Measurements from ENCODE around the gene PDP2. TPM values are rescaled to one million over a fixed set of nuclear protein-coding genes. Genes with fewer than 3 reads are reported as not detected.

Gene PDP2
- total RNA-seq, 3 donors from 2014 or later (not counting 1 experiment from before 2014, with no cell fraction given) = 10.2 to 16.5 (median 11.0) TPM

- ATAC-seq (no peak), DNase-seq (no peak)
- H3K27ac ChIP-seq (ENCODE audit: low read length) = no peak overlapping the region
- TF ChIP-seq CTCF (IDR thresholded peaks at IDR 0.05) = no peak
- H3K27me3 Mint-ChIP-seq (ENCODE audit: low read depth in 2 of 2) = no peaks in the 10 kb centered on the region
- H3K9me3 ChIP-seq (ENCODE audit: control insufficient read depth, insufficient read depth, low read length) = no peaks in the 10 kb centered on the region
- H3K36me3 ChIP-seq (ENCODE audit: control insufficient read depth, insufficient read depth, low read length) = no peaks in the 10 kb centered on the region
- no peaks in the 10 kb centered on the region for H3K27me3 ChIP-seq (ENCODE audit: control insufficient read depth, insufficient read depth, low read length)
- no peaks in the 10 kb centered on the region for H3K9me3 Mint-ChIP-seq
- peaks cover 0 to 5% of the 10 kb centered on the region in 2 donors for H3K4me1 Mint-ChIP-seq
- no peak overlapping the region for H3K4me3 ChIP-seq (ENCODE audit: low read length)
- no peaks in the 10 kb centered on the region for H3K36me3 Mint-ChIP-seq
- H3K4me3 Mint-ChIP-seq = no peak overlapping the region
- H3K27ac Mint-ChIP-seq = no peak overlapping the region
- 92% methylated on average over 13 of the region's 13 CpGs for WGBS (ENCODE audit: insufficient coverage)
- no peaks in the 10 kb centered on the region for H3K4me1 ChIP-seq (ENCODE audit: control insufficient read depth, insufficient read depth, low read length)
- intact Hi-C loops (cut with micrococcal nuclease) = no loop called here
Measured at GRCh38 chr16:66851166-66851964, 28.9 kb upstream of the PDP2 start.

- Histone ChIP-seq H3K4me3 (ENCODE audit: low read length) (no peak overlapping the region), H3K9me3 (ENCODE audit: control insufficient read depth, insufficient read depth, low read length) (no peaks in the 10 kb centered on the region), H3K27ac (ENCODE audit: low read length) (no peak overlapping the region), H3K4me1 (ENCODE audit: control insufficient read depth, insufficient read depth, low read length) (no peaks in the 10 kb centered on the region), H3K27me3 (ENCODE audit: control insufficient read depth, insufficient read depth, low read length) (no peaks in the 10 kb centered on the region), H3K36me3 (ENCODE audit: control insufficient read depth, insufficient read depth, low read length) (no peaks in the 10 kb centered on the region)
- no peak for TF ChIP-seq CTCF (IDR thresholded peaks at IDR 0.05)
- Mint-ChIP-seq H3K4me1 (peaks cover 0 to 3% of the 10 kb centered on the region in 2 donors), H3K9me3 (no peaks in the 10 kb centered on the region), H3K27me3 (ENCODE audit: low read depth in 2 of 2) (no peaks in the 10 kb centered on the region), H3K36me3 (no peaks in the 10 kb centered on the region), H3K4me3 (no peak overlapping the region), H3K27ac (no peak overlapping the region)
- intact Hi-C loops (cut with micrococcal nuclease) = no loop called here
- no peak for DNase-seq
- 49% methylated on average over 15 of the region's 15 CpGs for WGBS (ENCODE audit: insufficient coverage)
- ATAC-seq = no peak
Measured at GRCh38 chr16:66853261-66854139, 26.8 kb upstream of the PDP2 start.

- ATAC-seq = no peak
- no peak overlapping the region for H3K27ac ChIP-seq (ENCODE audit: low read length)
- H3K4me3 Mint-ChIP-seq = no peak overlapping the region
- TF ChIP-seq CTCF (IDR thresholded peaks at IDR 0.05) = no peak
- H3K4me1 ChIP-seq (ENCODE audit: control insufficient read depth, insufficient read depth, low read length) = no peaks in the 10 kb centered on the region
- no peaks in the 10 kb centered on the region for H3K27me3 Mint-ChIP-seq (ENCODE audit: low read depth in 2 of 2)
- intact Hi-C loops (cut with micrococcal nuclease) = no loop called here
- no peaks in the 10 kb centered on the region for H3K36me3 ChIP-seq (ENCODE audit: control insufficient read depth, insufficient read depth, low read length)
- H3K9me3 Mint-ChIP-seq = no peaks in the 10 kb centered on the region
- H3K27ac Mint-ChIP-seq = no peak overlapping the region
- no peak for DNase-seq
- no peaks in the 10 kb centered on the region for H3K9me3 ChIP-seq (ENCODE audit: control insufficient read depth, insufficient read depth, low read length)
- 91% methylated on average over 6 of the region's 6 CpGs for WGBS (ENCODE audit: insufficient coverage)
- peaks cover 0 to 3% of the 10 kb centered on the region in 2 donors for H3K4me1 Mint-ChIP-seq
- no peak overlapping the region for H3K4me3 ChIP-seq (ENCODE audit: low read length)
- H3K36me3 Mint-ChIP-seq = no peaks in the 10 kb centered on the region
- no peaks in the 10 kb centered on the region for H3K27me3 ChIP-seq (ENCODE audit: control insufficient read depth, insufficient read depth, low read length)
Measured at GRCh38 chr16:66856184-66856730, 24.1 kb upstream of the PDP2 start.

All from natural killer cell (primary cell).